C4-2B (cell line): ENCODE results near the gene HAGH.

Source experiments
- H3K27ac ChIP-seq: fragments of 450-650 bp; 2 replicates; pipeline ENCODE4 v1.5.1; 2017
- CTCF ChIP-seq: fragments of 450-650 bp; conservative IDR thresholded peaks from 2 replicates; pipeline ENCODE4 v1.5.1; 2017; ENCODE audit warnings: mild to moderate bottlenecking
- ZFX ChIP-seq: fragments of 450-650 bp; IDR thresholded peaks from 2 replicates; pipeline ENCODE4 v1.6.1; 2017

The HAGH gene

DNA sequence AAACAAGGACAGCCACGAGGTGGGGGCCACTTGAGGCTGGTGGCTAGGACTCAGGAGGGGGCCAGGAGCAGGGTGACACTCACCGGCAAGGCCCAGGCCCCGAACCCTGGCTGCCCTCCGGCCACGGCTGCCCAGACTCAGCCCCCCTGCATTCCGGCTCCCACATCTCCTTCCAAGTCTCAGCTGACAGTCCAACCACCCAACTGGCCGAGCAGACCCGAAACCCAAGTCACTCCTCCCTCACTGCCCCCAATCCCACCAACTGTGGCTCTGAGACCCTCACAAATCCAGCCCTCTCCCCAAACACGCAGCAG lies 9.4 kb downstream of the HAGH start:
- no peak overlapping the region for H3K27ac ChIP-seq
- TF ChIP-seq ZFX (no peak), CTCF (no peak)

DNA sequence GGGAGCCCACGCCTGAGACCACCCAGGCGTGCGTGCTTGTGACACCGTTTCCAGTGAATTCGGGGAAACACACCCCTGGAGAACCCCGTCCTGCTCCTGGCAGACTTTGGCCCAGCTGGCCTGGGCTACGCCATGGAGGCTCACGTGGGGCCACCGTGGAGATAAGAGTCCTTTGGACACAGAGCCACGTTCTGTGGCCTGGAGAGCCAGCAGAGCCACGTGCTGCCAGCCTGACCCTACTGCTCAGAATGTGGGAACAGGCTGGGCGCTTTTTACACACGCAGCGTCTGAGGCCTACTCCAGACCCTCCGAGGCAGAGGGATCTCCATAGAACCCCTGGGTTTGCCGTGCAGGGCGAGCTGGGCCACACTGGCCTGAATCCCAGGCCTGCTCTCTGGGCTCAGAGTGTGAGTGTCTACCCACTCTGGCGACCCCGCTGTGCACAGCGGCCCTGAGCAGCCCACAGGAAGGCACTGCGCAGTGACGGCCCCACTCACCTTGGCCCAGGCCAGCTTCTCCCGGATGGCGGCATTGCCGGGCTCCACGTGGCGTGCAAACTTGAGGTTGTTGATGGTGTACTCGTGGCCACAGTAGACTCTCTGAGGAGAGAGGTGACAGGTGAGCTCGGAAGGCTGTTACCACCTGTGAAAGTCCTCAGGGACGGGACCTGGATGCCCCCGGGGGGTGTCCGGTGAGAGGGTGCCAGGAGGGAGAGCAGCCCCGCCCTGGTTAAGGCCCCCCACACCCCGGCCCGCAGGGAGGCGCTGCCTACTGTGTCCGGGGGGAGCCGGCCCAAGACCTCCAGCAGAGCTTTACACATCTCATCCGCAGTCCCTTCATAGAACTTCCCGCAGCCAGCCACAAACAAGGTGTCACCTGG lies 10.0 kb downstream of the HAGH start:
- TF ChIP-seq ZFX (no peak), CTCF (no peak)
- no peak overlapping the region for H3K27ac ChIP-seq

DNA sequence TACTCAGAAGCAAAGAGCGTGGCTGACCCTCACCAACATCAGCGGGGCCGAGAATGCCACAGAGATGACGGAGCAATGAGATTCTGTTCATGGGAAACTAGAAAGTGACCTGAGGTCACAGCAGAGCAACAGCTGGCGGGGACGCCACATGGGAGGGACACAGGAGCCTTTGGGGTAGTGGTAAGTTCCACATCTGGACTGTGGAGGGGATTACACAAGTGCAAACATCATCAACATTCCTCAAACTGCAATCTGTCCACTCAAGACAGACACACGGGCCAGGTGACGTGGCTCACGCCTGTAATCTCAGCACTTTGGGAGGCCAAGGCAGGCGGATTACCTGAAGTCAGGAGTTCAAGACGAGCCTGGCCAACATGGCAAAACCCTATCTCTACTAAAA lies 11.2 kb downstream of the HAGH start:
- TF ChIP-seq ZFX, result no peak
- no peak for TF ChIP-seq CTCF
- H3K27ac ChIP-seq, result no peak overlapping the region

GRCh38 chr16:1812732-1813163 lies 13.9 kb downstream of the HAGH start:
- TF ChIP-seq CTCF, result peak; percentile 90
- no peak for TF ChIP-seq ZFX

DNA sequence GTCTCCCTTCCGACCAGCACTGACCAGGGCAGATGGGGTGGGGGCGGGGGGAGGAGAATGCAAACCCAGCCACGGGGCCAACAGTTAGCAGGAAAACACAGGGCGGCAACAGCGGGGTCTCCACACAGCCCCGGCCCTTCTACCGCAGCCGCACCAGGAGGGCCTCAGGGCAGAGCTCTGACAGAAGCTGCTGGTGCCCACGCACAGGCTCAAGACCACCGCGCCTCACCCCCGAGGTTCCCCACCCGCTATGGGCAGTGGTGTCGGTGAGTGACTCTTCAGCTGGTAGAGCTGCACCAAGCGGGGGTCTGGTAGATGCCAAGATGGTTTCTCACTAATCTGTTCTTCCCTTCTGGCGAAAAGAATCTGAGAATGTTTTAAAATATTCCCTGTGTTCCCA lies 16.1 kb downstream of the HAGH start:
- no peak overlapping the region for H3K27ac ChIP-seq
- TF ChIP-seq CTCF, result no peak
- TF ChIP-seq ZFX, result no peak

More at GRCh38 chr16:1812732-1813163, 13.9 kb downstream of the HAGH start:
- no peak overlapping the region for H3K27ac ChIP-seq

DNA sequence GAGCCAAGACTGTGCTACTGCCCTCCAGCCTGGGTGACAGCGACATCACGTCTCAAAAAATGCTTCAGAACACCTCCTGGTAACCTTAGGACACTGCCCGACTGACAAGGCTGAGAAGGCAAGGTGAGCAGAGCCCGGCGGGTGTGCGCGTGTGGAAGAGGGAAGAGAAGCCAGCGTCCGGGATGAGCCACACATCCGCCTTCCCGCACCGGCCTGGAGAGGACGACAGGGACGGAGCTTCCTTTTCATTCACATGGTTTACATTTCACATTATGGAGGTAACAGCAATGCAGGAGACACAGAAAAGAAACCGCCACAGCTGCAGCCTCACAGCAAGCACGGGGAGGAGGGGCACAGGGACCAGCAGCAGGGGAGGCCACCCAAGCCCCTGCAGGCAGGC lies 16.5 kb downstream of the HAGH start:
- no peak overlapping the region for H3K27ac ChIP-seq
- TF ChIP-seq CTCF (no peak), ZFX (no peak)

DNA sequence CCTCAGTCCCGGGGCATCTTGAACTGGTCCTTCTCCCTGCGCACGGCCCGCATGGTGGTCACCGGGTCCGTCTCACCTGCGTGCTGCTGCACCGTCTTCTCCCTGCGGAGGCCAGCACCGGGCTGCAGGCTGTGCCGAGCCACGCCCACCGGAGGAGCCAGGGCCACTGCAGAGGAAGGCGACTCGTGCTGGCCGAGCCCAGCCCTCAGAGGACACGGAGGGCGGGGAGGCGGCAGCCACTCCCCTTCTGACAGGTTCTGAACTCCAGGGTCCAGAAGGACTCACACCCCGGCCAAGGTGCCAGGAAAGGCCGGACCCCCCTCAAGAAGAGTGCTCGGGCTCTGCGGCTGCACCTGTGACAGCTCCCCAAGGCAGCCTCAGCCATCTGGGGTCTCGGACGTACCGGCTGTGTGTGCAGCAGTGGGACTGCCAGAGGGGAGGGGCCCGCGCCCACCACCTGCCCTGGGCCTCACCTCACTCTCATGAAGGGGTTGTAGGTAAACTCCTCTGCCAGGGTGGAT lies 17.3 kb downstream of the HAGH start:
- no peak overlapping the region for H3K27ac ChIP-seq
- TF ChIP-seq ZFX, result no peak
- no peak for TF ChIP-seq CTCF
